Neuronal stem cell (in vitro differentiated cells): ENCODE measurements around the gene ZNF536.

Experiments used
- DNase-seq: peaks from one replicate; pipeline ENCODE4 v3.0.0-alpha.2; 2013; ENCODE audit warnings: low spot score
- H2AFZ ChIP-seq: one replicate; pipeline ENCODE4 v1.6.1; 2013; ENCODE audit warnings: mild to moderate bottlenecking, low read length, inconsistent platforms
- H2AK5ac ChIP-seq: 2 replicates; pipeline ENCODE4 v1.6.1; 2013; ENCODE audit warnings: low read depth, mild to moderate bottlenecking, inconsistent platforms, low read length, moderate library complexity, mixed read lengths
- H2BK120ac ChIP-seq: 2 replicates; pipeline ENCODE4 v1.6.1; 2013; ENCODE audit warnings: low read depth, mild to moderate bottlenecking, inconsistent platforms, low read length, moderate library complexity, mixed read lengths
- H2BK12ac ChIP-seq: one replicate; pipeline ENCODE4 v1.6.1; 2013; ENCODE audit warnings: low read length, inconsistent platforms
- H2BK15ac ChIP-seq: 2 replicates; pipeline ENCODE4 v1.6.1; 2013; ENCODE audit warnings: mild to moderate bottlenecking, low read length, inconsistent platforms, mixed read lengths
- H2BK5ac ChIP-seq: one replicate; pipeline ENCODE4 v1.6.1; 2013; ENCODE audit warnings: inconsistent platforms, mild to moderate bottlenecking, low read length, moderate library complexity
- H3K14ac ChIP-seq: one replicate; pipeline ENCODE4 v1.6.1; 2013; ENCODE audit warnings: low read length, inconsistent platforms
- H3K18ac ChIP-seq: 2 replicates; pipeline ENCODE4 v1.6.1; 2013; ENCODE audit warnings: low read length, inconsistent platforms
- H3K23ac ChIP-seq: 2 replicates; pipeline ENCODE4 v1.6.1; 2013; ENCODE audit warnings: low read depth, mild to moderate bottlenecking, mixed read lengths, low read length, inconsistent platforms; ENCODE audit not compliant: poor library complexity
- H3K27ac ChIP-seq: replicated peaks from 3 replicates; pipeline ENCODE4 v1.5.1; 2013; ENCODE audit warnings: low read length, inconsistent platforms
- H3K27me3 ChIP-seq, 3 experiments: 2 replicates each; pipeline ENCODE4 v1.6.1; 2013; ENCODE audit warnings: low read length in 3 of 3, mild to moderate bottlenecking in 2 of 3, inconsistent platforms in 1 of 3, low read depth in 1 of 3, mixed read lengths in 1 of 3, moderate library complexity in 1 of 3; ENCODE audit not compliant: control insufficient read depth in 3 of 3, insufficient read depth in 3 of 3
- H3K36me3 ChIP-seq, 2 donors: replicated peaks in 1 of 2; 2 replicates each; pipeline ENCODE4 v1.6.1; 2013; ENCODE audit warnings: low read length in 2 of 2; ENCODE audit not compliant: control insufficient read depth in 2 of 2, insufficient read depth in 2 of 2
- H3K4ac ChIP-seq: 2 replicates; pipeline ENCODE4 v1.6.1; 2013; ENCODE audit warnings: inconsistent platforms, mild to moderate bottlenecking, low read length, moderate library complexity
- H3K4me1 ChIP-seq, 2 donors: 1 replicate in 1 of 2; 2 replicates in 1 of 2; pipeline ENCODE4 v1.6.1; 2013; ENCODE audit warnings: low read length in 2 of 2, low read depth in 1 of 2; ENCODE audit not compliant: control insufficient read depth in 2 of 2, insufficient read depth in 1 of 2
- H3K4me2 ChIP-seq: one replicate; pipeline ENCODE4 v1.6.1; 2013; ENCODE audit warnings: mild to moderate bottlenecking, low read length, inconsistent platforms; ENCODE audit not compliant: insufficient read depth, poor library complexity, severe bottlenecking
- H3K4me3 ChIP-seq, 2 donors: 2 replicates each; pipeline ENCODE4 v1.5.1; 2013; ENCODE audit warnings: low read length in 2 of 2, mild to moderate bottlenecking in 2 of 2, inconsistent platforms in 1 of 2, moderate library complexity in 1 of 2
- H3K79me1 ChIP-seq: one replicate; pipeline ENCODE4 v1.6.1; 2013; ENCODE audit warnings: low read depth, mild to moderate bottlenecking, inconsistent platforms, low read length, moderate library complexity
- H3K9ac ChIP-seq: one replicate; pipeline ENCODE4 v1.6.1; 2013; ENCODE audit warnings: mild to moderate bottlenecking, low read depth, low read length, inconsistent platforms; ENCODE audit not compliant: poor library complexity
- H3K9me3 ChIP-seq, 2 donors: replicated peaks in 1 of 2; 2 replicates each; pipeline versions ENCODE3 to v1.6.1; 2013; ENCODE audit warnings: low read length in 2 of 2, mild to moderate bottlenecking in 2 of 2, inconsistent platforms in 1 of 2, low read depth in 1 of 2, mixed read lengths in 1 of 2, moderate library complexity in 1 of 2; ENCODE audit not compliant: control insufficient read depth in 2 of 2, insufficient read depth in 1 of 2
- H4K8ac ChIP-seq: one replicate; pipeline ENCODE4 v1.6.1; 2013; ENCODE audit warnings: low read depth, mild to moderate bottlenecking, inconsistent platforms, low read length, moderate library complexity
- H4K91ac ChIP-seq: one replicate; pipeline ENCODE4 v1.6.1; 2013; ENCODE audit warnings: low read length, low read depth, mild to moderate bottlenecking, inconsistent platforms; ENCODE audit not compliant: poor library complexity
- WGBS, 2 donors: extraction: QIAGEN DNeasy Blood & Tissue Kit; methylation state at CpG; one replicate each; pipeline ENCODE4 v1.1.7; 2013; ENCODE audit warnings: missing lambda C conversion rate in 2 of 2, mixed read lengths in 1 of 2; ENCODE audit not compliant: insufficient read length in 2 of 2, insufficient replicate concordance in 1 of 2; ENCODE audit errors: extremely low coverage in 2 of 2; 5-methylcytosine and 5-hydroxymethylcytosine counted together

The ZNF536 gene

GRCh38 chr19:30488191-30488590, 116.0 kb downstream of the ZNF536 start:
- H3K9me3 ChIP-seq, result no peaks in the 10 kb centered on the region
- H4K8ac ChIP-seq, result no peak overlapping the region
- no peak overlapping the region for H2BK15ac ChIP-seq
- no peak overlapping the region for H2AFZ ChIP-seq
- no peak overlapping the region for H2BK12ac ChIP-seq
- H3K23ac ChIP-seq, result no peak overlapping the region
- no peak overlapping the region for H3K27ac ChIP-seq
- H3K4ac ChIP-seq, result no peak overlapping the region
- H3K4me2 ChIP-seq, result no peak overlapping the region
- no peak for DNase-seq
- no peak overlapping the region for H2BK5ac ChIP-seq
- no peak overlapping the region for H3K14ac ChIP-seq
- no peaks in the 10 kb centered on the region for H3K27me3 ChIP-seq
- H2AK5ac ChIP-seq, result no peak overlapping the region
- WGBS, 2 donors, result no CpG with 5 or more reads among the region's 3 CpGs
- no peak overlapping the region for H2BK120ac ChIP-seq
- H3K4me3 ChIP-seq, result no peak overlapping the region
- H4K91ac ChIP-seq, result no peak overlapping the region
- H3K79me1 ChIP-seq, result no peaks in the 10 kb centered on the region
- H3K9ac ChIP-seq, result no peak overlapping the region
- peaks cover 6 to 30% of the 10 kb centered on the region in 2 donors for H3K4me1 ChIP-seq
- H3K18ac ChIP-seq, result no peak overlapping the region
- no peaks in the 10 kb centered on the region for H3K36me3 ChIP-seq

GRCh38 chr19:30490760-30491159, 118.6 kb downstream of the ZNF536 start:
- no peak overlapping the region for H2BK5ac ChIP-seq
- H4K91ac ChIP-seq, result no peak overlapping the region
- no peak overlapping the region for H3K9ac ChIP-seq
- H3K4me1 ChIP-seq, result peaks cover 6 to 30% of the 10 kb centered on the region in 2 donors
- H3K79me1 ChIP-seq, result no peaks in the 10 kb centered on the region
- H3K27me3 ChIP-seq, result no peaks in the 10 kb centered on the region
- H2AK5ac ChIP-seq, result no peak overlapping the region
- H4K8ac ChIP-seq, result no peak overlapping the region
- no peaks in the 10 kb centered on the region for H3K9me3 ChIP-seq
- no peak overlapping the region for H2BK12ac ChIP-seq
- no peak overlapping the region for H3K4ac ChIP-seq
- H3K23ac ChIP-seq, result no peak overlapping the region
- H3K27ac ChIP-seq, result no peak overlapping the region
- H3K4me2 ChIP-seq, result no peak overlapping the region
- H2BK15ac ChIP-seq, result no peak overlapping the region
- no peak for DNase-seq
- no peak overlapping the region for H2BK120ac ChIP-seq
- no peak overlapping the region for H2AFZ ChIP-seq
- no peak overlapping the region for H3K4me3 ChIP-seq
- no CpG with 5 or more reads among the region's 8 CpGs for WGBS, 2 donors
- no peaks in the 10 kb centered on the region for H3K36me3 ChIP-seq
- H3K14ac ChIP-seq, result no peak overlapping the region
- H3K18ac ChIP-seq, result no peak overlapping the region

- Histone ChIP-seq H3K23ac (no peak overlapping the region), H3K4ac (no peak overlapping the region), H3K9me3 (no peaks in the 10 kb centered on the region), H2AK5ac (no peak overlapping the region), H3K9ac (no peak overlapping the region), H3K4me2 (no peak overlapping the region), H3K4me3 (no peak overlapping the region), H3K79me1 (no peaks in the 10 kb centered on the region), H4K8ac (no peak overlapping the region), H2AFZ (no peak overlapping the region), H2BK5ac (no peak overlapping the region), H3K18ac (no peak overlapping the region), H3K36me3 (no peaks in the 10 kb centered on the region), H2BK12ac (no peak overlapping the region), H3K14ac (no peak overlapping the region), H2BK120ac (no peak overlapping the region), H4K91ac (no peak overlapping the region), H3K4me1 (peaks cover 12 to 26% of the 10 kb centered on the region in 2 donors), H3K27ac (no peak overlapping the region), H3K27me3 (no peaks in the 10 kb centered on the region), H2BK15ac (no peak overlapping the region)
- no peak for DNase-seq
- no CpG with 5 or more reads among the region's 11 CpGs for whole genome bisulfite sequencing, 2 donors
These were observed 120.5 kb downstream of the ZNF536 start for GRCh38 chr19:30492586-30493270.

GRCh38 chr19:30497034-30497433, 124.8 kb downstream of the ZNF536 start:
- no peak overlapping the region for H2BK5ac ChIP-seq

More at GRCh38 chr19:30497034-30497433, 124.8 kb downstream of the ZNF536 start:
- no CpG with 5 or more reads among the region's 8 CpGs for WGBS, 2 donors
- no peak overlapping the region for H4K8ac ChIP-seq
- H3K9me3 ChIP-seq, result no peaks in the 10 kb centered on the region
- no peak overlapping the region for H2AFZ ChIP-seq
- no peak overlapping the region for H3K23ac ChIP-seq
- H3K36me3 ChIP-seq, result no peaks in the 10 kb centered on the region
- no peak overlapping the region for H3K4me3 ChIP-seq
- H2BK15ac ChIP-seq, result no peak overlapping the region
- no peak overlapping the region for H3K4me2 ChIP-seq
- no peak overlapping the region for H3K18ac ChIP-seq
- H3K27ac ChIP-seq, result no peak overlapping the region
- no peak overlapping the region for H3K9ac ChIP-seq
- H4K91ac ChIP-seq, result no peak overlapping the region
- no peak overlapping the region for H2BK120ac ChIP-seq
- no peaks in the 10 kb centered on the region for H3K27me3 ChIP-seq
- no peak overlapping the region for H3K14ac ChIP-seq
- no peak overlapping the region for H3K4ac ChIP-seq
- no peak for DNase-seq
- H3K4me1 ChIP-seq, result peaks cover 6 to 8% of the 10 kb centered on the region in 2 donors
- no peak overlapping the region for H2BK12ac ChIP-seq
- H3K79me1 ChIP-seq, result no peaks in the 10 kb centered on the region
- no peak overlapping the region for H2AK5ac ChIP-seq
